Brain microvascular endothelial cell (primary cell): ENCODE measurements around the gene LTF.
A peak's percentile ranks its signal among the peaks of the same experiment; 100 is the strongest.

ENCODE experiments used
- DNase-seq: peaks from one replicate; pipeline ENCODE4 v3.0.0-alpha.2; 2020
- H3K27ac ChIP-seq: fragments of 250-450 bp; sonication (Bioruptor Pico); 2 replicates; pipeline ENCODE4 v1.5.1; 2020; ENCODE audit warnings: mild to moderate bottlenecking, moderate library complexity
- H3K27me3 ChIP-seq: fragments of 250-450 bp; sonication (Bioruptor Pico); replicated peaks from 2 replicates; pipeline ENCODE4 v1.5.1; 2020; ENCODE audit warnings: mild to moderate bottlenecking
- H3K36me3 ChIP-seq: fragments of 250-450 bp; sonication (Bioruptor Pico); replicated peaks from 2 replicates; pipeline ENCODE4 v1.5.1; 2020; ENCODE audit warnings: mild to moderate bottlenecking
- H3K4me3 ChIP-seq: 2 replicates; pipeline ENCODE4 v1.5.1; 2011; ENCODE audit warnings: low read depth, mild to moderate bottlenecking, control low read depth, low read length, moderate library complexity
- in situ Hi-C: cut with HindIII; loops from 2 replicates; pipeline ENCODE4 v1.10.0; 2017; ENCODE audit warnings: low sequenced_read_pairs, low pct_ligation_motif_present
- TF ChIP-seq, protein P1 (sequence below): IDR thresholded peaks from 2 replicates; pipeline ENCODE4 v1.5.1; 2011; ENCODE audit warnings: low read depth, mild to moderate bottlenecking, moderate library complexity, low read length, control low read depth, inconsistent platforms; ENCODE audit errors: missing control alignments

LTF gene

DNA sequence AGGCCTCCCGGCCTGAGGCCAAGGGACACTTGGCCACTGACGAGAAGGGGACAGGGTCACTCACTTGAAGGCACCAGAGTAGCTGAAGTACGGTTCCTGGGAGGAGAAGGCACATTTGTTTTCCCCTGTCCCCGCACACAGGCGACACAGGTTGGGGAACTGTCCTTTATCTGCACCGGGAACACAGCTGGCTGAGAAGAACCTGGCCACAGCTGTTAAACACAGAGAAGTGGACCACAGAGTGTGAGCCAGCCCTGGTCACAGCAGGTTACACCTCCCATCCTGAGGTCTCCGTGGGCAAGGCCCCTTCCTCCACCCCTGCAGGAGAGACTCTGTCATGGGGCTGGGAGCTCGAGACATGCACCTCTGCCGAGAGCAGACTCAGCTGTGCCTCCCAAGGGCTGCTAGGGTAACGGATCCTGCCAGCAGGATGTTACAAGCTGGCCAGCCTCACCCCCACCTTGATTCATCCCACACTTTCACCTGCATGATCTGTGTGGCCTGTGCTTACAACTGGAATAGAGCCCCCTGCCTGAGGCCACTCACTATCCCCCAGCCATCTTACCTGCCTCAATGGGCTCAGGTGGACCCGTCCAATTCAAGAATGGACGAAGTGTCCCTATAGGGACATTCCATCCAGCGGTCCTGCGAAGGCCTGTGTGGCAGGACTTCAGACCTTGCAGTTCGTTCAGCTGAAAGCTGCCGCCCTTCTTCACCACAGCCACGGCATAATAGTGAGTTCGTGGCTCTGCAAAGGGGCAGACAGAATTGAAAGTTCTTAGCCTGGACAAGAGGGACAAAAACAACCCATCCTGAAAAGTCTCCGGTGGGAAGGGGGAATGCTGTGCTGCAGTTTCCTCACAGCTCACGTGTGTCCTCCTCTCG is 9.2 kb downstream of the LTF start:
- DNase-seq: no peak
- peaks cover 18% of the 10 kb centered on the region for H3K27me3 ChIP-seq
- H3K36me3 ChIP-seq: no peaks in the 10 kb centered on the region
- in situ Hi-C loops: no loop called here
- H3K4me3 ChIP-seq: no peak overlapping the region
- H3K27ac ChIP-seq: no peak overlapping the region
- TF ChIP-seq, protein P1, sequence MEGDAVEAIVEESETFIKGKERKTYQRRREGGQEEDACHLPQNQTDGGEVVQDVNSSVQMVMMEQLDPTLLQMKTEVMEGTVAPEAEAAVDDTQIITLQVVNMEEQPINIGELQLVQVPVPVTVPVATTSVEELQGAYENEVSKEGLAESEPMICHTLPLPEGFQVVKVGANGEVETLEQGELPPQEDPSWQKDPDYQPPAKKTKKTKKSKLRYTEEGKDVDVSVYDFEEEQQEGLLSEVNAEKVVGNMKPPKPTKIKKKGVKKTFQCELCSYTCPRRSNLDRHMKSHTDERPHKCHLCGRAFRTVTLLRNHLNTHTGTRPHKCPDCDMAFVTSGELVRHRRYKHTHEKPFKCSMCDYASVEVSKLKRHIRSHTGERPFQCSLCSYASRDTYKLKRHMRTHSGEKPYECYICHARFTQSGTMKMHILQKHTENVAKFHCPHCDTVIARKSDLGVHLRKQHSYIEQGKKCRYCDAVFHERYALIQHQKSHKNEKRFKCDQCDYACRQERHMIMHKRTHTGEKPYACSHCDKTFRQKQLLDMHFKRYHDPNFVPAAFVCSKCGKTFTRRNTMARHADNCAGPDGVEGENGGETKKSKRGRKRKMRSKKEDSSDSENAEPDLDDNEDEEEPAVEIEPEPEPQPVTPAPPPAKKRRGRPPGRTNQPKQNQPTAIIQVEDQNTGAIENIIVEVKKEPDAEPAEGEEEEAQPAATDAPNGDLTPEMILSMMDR: no peak

DNA sequence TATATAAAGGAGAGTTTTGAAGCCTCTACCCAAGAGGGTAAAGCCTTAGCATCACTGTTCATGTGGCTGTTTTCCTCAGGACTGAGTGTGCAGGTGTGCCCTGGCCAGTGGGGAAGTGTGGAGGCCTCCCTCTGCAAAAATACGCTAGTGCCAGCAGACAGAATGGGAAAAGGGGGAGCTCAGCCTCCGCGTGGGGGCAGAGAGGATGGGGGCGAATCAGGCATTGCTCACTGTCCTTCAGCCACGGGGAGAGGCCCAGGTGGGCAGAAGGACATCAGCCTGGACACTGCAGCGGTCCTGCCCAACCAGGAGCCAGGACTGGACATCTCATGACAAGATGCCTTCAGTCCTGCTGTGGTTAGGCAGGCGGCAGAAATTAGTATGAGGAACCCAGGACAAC is 10.1 kb downstream of the LTF start:
- Histone ChIP-seq H3K4me3 (no peak overlapping the region), H3K27ac (no peak overlapping the region), H3K27me3 (peaks cover 18% of the 10 kb centered on the region), H3K36me3 (no peaks in the 10 kb centered on the region)
- DNase-seq: no peak
- TF ChIP-seq, protein P1: no peak
- in situ Hi-C loops: no loop called here

DNA sequence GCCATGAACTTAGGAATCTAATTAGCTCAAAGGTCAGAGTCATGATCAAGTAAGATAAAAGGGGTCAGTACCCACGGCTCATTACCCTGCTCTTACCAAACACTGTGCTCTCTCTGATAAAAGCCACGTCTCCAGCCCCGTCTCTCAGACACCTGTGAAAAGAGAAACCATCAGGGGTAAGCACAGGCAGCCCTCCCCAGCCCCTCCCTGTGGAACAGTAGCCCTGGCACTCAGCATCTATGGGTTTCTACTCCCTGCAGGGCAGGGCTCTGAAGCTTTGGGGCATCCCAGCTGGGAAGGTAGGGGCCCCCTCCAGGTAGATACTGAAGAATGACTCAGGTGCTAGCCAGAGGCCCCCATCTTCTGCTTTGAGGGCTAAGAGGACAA is 10.5 kb downstream of the LTF start:
- TF ChIP-seq, protein P1: no peak
- in situ Hi-C loops: no loop called here
- H3K4me3 ChIP-seq: no peak overlapping the region
- no peak overlapping the region for H3K27ac ChIP-seq
- no peaks in the 10 kb centered on the region for H3K36me3 ChIP-seq
- no peak for DNase-seq
- peaks cover 18% of the 10 kb centered on the region for H3K27me3 ChIP-seq

DNA sequence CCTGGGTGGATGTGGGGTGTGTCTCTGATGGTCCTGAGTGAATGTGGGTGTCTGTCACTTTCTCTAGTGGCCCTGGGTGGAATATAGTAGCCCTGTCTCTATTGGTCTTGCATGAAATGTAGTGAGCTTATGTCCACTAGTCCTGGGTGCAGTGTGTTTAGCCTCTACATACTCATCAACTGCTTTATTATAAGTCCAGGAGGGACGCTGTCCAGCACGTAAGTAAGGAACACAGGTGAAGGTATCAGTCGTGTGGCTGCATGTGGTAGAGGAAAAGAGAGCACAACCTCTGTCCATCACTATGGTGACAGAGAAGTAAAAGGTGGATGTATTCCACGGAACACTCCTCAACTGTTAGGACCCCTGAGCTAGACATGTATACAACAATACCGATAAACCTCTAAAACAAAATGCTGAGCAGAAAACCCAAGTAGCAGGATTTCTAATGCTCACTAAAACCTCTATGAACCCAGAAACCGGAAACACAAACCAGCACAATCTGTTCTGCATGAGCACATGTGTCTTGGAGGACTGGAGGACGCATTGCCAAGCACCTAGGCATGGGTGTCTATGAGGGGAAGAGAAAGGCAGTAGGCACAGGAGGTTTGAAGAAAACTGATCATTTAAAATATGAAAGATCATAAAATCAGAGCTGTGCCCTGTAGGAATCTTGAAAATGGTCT is 11.0 kb downstream of the LTF start:
- TF ChIP-seq, protein P1: no peak
- Histone ChIP-seq H3K27ac (no peak overlapping the region), H3K27me3 (peaks cover 18% of the 10 kb centered on the region), H3K36me3 (no peaks in the 10 kb centered on the region), H3K4me3 (no peak overlapping the region)
- DNase-seq: no peak
- in situ Hi-C loops: no loop called here

DNA sequence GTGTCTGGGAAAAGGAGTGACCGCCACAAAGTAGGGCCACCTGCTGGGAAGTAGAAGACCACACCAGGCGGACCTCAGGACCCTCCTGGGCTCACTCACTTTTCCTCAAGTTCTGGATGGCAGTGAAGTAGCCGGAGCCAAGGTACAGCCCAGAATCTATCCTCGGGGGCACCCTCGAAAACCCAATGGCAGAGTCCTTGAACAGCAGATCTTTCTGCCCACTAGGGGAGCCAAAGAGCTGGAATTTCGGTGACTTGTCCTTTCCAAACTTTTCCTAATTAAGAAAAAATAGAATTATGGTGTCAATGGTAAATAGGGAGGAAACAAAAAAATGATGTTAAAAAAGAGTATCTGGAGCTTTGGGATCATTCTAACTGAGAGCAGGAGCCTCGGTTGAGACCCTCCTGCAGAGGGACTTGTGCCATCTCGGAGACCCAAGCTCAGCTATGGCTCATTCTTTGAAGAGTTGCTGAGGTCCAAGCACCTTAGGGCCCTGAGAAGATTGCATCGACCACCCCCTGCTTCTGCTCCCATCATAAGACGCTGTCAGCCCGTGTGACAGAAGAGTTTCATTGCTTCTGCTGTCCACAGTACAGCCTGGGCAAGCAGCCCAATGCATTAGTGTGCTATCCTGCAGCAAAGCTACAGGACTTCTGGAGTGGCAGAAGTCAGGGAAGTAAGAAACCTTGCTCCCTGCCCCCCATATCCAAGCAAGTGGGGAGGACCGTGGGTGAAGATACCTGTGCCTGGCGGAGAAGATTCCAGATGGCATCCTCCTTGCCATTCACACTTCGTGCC is 14.8 kb downstream of the LTF start:
- in situ Hi-C loops: no loop called here
- no peak for DNase-seq

More for the DNA sequence above, 14.8 kb downstream of the LTF start:
- no peak overlapping the region for H3K4me3 ChIP-seq
- no peaks in the 10 kb centered on the region for H3K36me3 ChIP-seq
- H3K27ac ChIP-seq: no peak overlapping the region
- TF ChIP-seq, protein P1: peak; percentile 83
- peaks cover 21% of the 10 kb centered on the region for H3K27me3 ChIP-seq
